ENCODE results near the gene SS18L1. TPM values are rescaled to one million over a fixed set of nuclear protein-coding genes. Genes with fewer than 3 reads are reported as not detected.
A peak's percentile ranks its signal among the peaks of the same experiment; 100 is the strongest.

The SS18L1 gene
- total RNA-seq, 2 experiments from 2014 or later, result 17.0 to 17.7 TPM

DNA sequence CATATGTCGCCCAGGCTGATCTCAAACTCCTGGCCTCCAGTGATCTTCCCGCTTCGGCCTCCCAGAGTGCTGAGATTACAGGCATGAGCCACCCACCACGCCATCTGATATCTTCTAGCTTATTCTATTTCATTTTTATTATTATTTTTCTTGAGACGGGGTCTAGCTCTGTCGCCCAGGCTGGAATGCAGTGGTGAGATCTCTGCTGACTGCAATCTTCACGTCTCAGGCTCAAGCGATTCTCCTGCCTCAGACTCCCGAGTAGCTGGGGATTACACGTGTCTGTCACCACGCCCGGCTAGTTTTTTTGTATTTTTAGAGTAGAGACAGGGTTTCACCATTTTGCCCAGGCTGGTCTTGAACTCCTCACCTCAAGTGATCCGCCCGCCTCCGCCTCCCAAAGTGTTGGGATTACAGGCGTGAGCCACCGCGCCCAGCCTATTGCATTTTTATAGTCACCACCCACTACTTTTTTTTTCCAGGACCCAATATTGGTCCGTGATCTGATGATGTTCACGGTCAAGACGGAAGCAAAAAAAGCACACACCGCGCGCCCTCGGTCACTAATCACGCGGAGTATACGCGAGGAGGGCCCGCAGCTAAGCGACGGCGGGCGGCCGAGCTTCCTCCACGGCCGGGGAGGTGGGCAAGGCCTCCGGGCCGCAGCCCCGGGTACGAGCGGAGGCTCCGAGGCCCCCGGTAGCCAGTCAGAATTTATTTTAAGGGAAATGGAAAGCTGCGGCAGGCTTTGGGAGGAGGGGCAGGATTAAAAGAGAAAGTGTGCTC is 22.4 kb upstream of the SS18L1 start:
- Histone ChIP-seq H3K4me2 (ENCODE audit: low read length) (peak overlapping the region; percentile 88), H3K36me3 (ENCODE audit: insufficient read depth, low read length) (peaks cover 28% of the 10 kb centered on the region), H3K4me3 (ENCODE audit: low read depth, low read length, poor library complexity, severe bottlenecking) (peak overlapping the region; percentile 88), H3K79me2 (ENCODE audit: insufficient read depth, low read depth, low read length) (peaks cover 20% of the 10 kb centered on the region), H3K9me3 (ENCODE audit: low read length) (no peaks in the 10 kb centered on the region), H3K27ac (ENCODE audit: low read depth, low read length, poor library complexity, severe bottlenecking) (peak overlapping the region; percentile 78), H2AFZ (ENCODE audit: low read length) (peak overlapping the region; percentile 90), H3K4me1 (ENCODE audit: insufficient read depth, low read length, poor library complexity, severe bottlenecking) (peaks cover 40% of the 10 kb centered on the region), H3K9me2 (ENCODE audit: insufficient read depth, low read length) (no peaks in the 10 kb centered on the region), H4K20me1 (ENCODE audit: insufficient read depth, low read length) (peaks cover 13% of the 10 kb centered on the region)
- intact Hi-C loops (cut with micrococcal nuclease; ENCODE audit: unreplicated experiment), result no loop called here
- peak; percentile 71 for DNase-seq (ENCODE audit: low spot score)
- ChIA-PET CTCF (ENCODE audit: unreplicated experiment) (no interaction called here), POLR2A (interaction anchor here (1.0 to 1.6 kb wide), 3 partner anchors 21 to 54 kb away, joined by 4 to 5 read pairs (median 4); no protein-coding TSS in a partner anchor)
- TF ChIP-seq EZH2phosphoT487 (IDR thresholded peaks at IDR 0.05; ENCODE audit: borderline replicate concordance, low read depth, low read length) (no peak), CTCF (conservative IDR thresholded peaks at IDR 0.05; ENCODE audit: low read length) (no peak)
- no TSS peak for BruUV-seq (replicated peaks)

DNA sequence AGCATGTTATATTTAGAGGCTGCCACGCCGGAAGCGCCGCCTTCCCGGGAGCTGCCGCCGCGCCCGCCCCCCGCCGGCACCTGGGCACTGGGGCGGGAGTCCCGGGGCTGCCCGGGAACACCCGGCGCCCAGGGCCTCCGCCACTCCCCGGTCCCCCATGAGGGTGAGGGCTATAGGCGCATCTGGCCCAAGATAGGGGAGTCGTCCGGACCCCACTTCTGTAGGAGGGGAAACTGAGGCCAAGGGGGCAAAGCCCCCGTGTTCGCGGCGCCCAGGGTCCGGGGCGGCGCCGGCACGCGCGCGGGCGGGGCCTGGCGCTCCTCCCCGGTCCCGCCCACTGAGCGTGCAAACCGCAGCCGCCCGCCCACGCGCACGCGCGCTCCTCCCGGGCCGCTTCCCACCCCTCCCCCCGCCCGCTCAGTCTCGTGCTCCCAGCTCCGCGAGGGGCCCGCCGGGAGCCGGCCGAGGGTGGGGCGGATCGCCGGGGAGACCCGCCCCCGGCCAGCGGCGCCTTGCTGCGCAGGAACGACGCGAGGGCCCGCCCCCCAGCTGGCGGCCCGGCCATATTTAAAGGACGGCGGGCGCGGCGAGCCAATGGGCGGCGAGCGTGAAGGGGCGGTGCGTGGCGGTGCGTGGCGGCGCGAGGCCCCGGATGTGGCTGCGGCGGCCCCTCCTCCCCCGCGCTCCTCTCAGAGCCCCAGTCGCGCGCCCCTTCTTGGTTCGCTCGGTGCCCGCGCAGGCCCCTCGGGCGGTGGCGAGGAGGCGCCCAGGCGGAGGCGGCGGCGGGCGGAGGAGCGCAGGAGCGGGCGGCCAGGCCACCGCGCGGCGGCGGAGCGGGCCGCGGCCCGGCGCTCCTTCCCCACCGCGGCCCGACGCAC is 21.6 kb upstream of the SS18L1 start, which contains the start of gene LSM14B:
LSM14B (plus strand) TSS at position 700 of the 878 bp plus-strand sequence. CDS start 192 bp downstream, outside the sequence.
- peak within 1 kb of the TSS; percentile 88 for H3K4me3 ChIP-seq (ENCODE audit: low read depth, low read length, poor library complexity, severe bottlenecking)
- intact Hi-C loops (cut with micrococcal nuclease; ENCODE audit: unreplicated experiment), result loop anchor here (1.0 to 2.0 kb wide), 4 partner anchors 21 to 119 kb away; partner anchors contain the start of genes PSMA7 and SS18L1
- no TSS peak for BruUV-seq (replicated peaks)
- H2AFZ ChIP-seq (ENCODE audit: low read length), result peak within 1 kb of the TSS; percentile 90
- no peak for TF ChIP-seq CTCF (conservative IDR thresholded peaks at IDR 0.05; ENCODE audit: low read length)
- no peak for TF ChIP-seq EZH2phosphoT487 (IDR thresholded peaks at IDR 0.05; ENCODE audit: borderline replicate concordance, low read depth, low read length)
- POLR2A ChIA-PET, result interaction anchor here (0.5 to 1.6 kb wide), 4 partner anchors 28 to 87 kb away, joined by 3 to 4 read pairs (median 4); no protein-coding TSS in a partner anchor
- H3K4me2 ChIP-seq (ENCODE audit: low read length), result peak within 1 kb of the TSS; percentile 88
- H3K79me2 ChIP-seq (ENCODE audit: insufficient read depth, low read depth, low read length), result peaks cover 20% of the 10 kb centered on the region
- H4K20me1 ChIP-seq (ENCODE audit: insufficient read depth, low read length), result peaks cover 13% of the 10 kb centered on the region
- H3K36me3 ChIP-seq (ENCODE audit: insufficient read depth, low read length), result peaks cover 37% of the 10 kb centered on the region
- H3K4me1 ChIP-seq (ENCODE audit: insufficient read depth, low read length, poor library complexity, severe bottlenecking), result peaks cover 40% of the 10 kb centered on the region
- no peaks in the 10 kb centered on the region for H3K9me2 ChIP-seq (ENCODE audit: insufficient read depth, low read length)
- peak within 1 kb of the TSS; percentile 78 for H3K27ac ChIP-seq (ENCODE audit: low read depth, low read length, poor library complexity, severe bottlenecking)
- no peaks in the 10 kb centered on the region for H3K9me3 ChIP-seq (ENCODE audit: low read length)
- peak; percentile 97 for DNase-seq (ENCODE audit: low spot score)
- CTCF ChIA-PET (ENCODE audit: unreplicated experiment), result interaction anchor here (0.6 to 1.2 kb wide), 2 partner anchors 56 to 111 kb away, joined by 3 to 4 read pairs; partner anchors contain the start of gene TAF4

Measured in OCI-LY7 (cell line).